Endothelial cell (in vitro differentiated cells): ENCODE data around the gene GAGE10. TPM values are rescaled to one million over a fixed set of nuclear protein-coding genes. Genes with fewer than 3 reads are reported as not detected.

Experiments
- DNase-seq: peaks from one replicate; pipeline ENCODE4 v3.0.0; 2021; ENCODE audit warnings: low spot score
- H3K27ac Mint-ChIP-seq: one replicate; pipeline ENCODE4 v1.8.0; 2021; ENCODE audit warnings: mixed read lengths, inconsistent platforms; ENCODE audit not compliant: unreplicated experiment
- H3K27me3 Mint-ChIP-seq: one replicate; pipeline ENCODE4 v1.8.0; 2021; ENCODE audit warnings: mild to moderate bottlenecking, moderate library complexity, mixed read lengths, inconsistent platforms; ENCODE audit not compliant: unreplicated experiment
- H3K36me3 Mint-ChIP-seq: one replicate; pipeline ENCODE4 v1.8.0; 2021; ENCODE audit warnings: mild to moderate bottlenecking, low read depth, mixed read lengths, inconsistent platforms; ENCODE audit not compliant: unreplicated experiment
- H3K4me1 Mint-ChIP-seq: one replicate; pipeline ENCODE4 v1.8.0; 2021; ENCODE audit warnings: mild to moderate bottlenecking, mixed read lengths, inconsistent platforms; ENCODE audit not compliant: unreplicated experiment
- H3K4me3 Mint-ChIP-seq: one replicate; pipeline ENCODE4 v1.8.0; 2021; ENCODE audit warnings: mild to moderate bottlenecking, mixed read lengths, inconsistent platforms; ENCODE audit not compliant: unreplicated experiment
- H3K9me3 Mint-ChIP-seq: one replicate; pipeline ENCODE4 v1.8.0; 2021; ENCODE audit warnings: mixed read lengths, inconsistent platforms; ENCODE audit not compliant: unreplicated experiment
- CTCF ChIP-seq: fragments of 200-600 bp; sonication (generic); IDR thresholded peaks from one replicate; pipeline ENCODE4 v1.5.0; 2021; ENCODE audit warnings: antibody characterized with exemption; ENCODE audit not compliant: unreplicated experiment
- long read RNA-seq: library from polyadenylated mRNA; unstranded; transcript quantifications from one replicate; pipeline ENCODE4 v2.0.0, GENCODE V29; 2020; ENCODE audit not compliant: unreplicated experiment
- total RNA-seq: library from RNA; stranded (reverse); fragmentation: NEBNext Ultra II Directional; extraction: Animal tissue kit (Norgen Biotek cat#: 25700); gene quantifications from one replicate; pipeline ENCODE4 v1.2.1, GENCODE V29; 2021; ENCODE audit not compliant: unreplicated experiment

The GAGE10 gene
- not detected for total RNA-seq
- long read RNA-seq = 0 reads

GRCh38 chrX:49303346-49303745, at the start of gene GAGE10:
GAGE10 (plus strand) TSS chrX:49303646; CDS start chrX:49304860, 1,214 bp downstream.
- DNase-seq = no peak

GRCh38 chrX:49254639-49255038, 48.8 kb upstream of the GAGE10 start:
- Mint-ChIP-seq H3K4me1 (no peaks in the 10 kb centered on the region), H3K4me3 (no peak overlapping the region), H3K27ac (no peak overlapping the region), H3K9me3 (no peaks in the 10 kb centered on the region), H3K36me3 (peaks cover 4% of the 10 kb centered on the region), H3K27me3 (peaks cover 4% of the 10 kb centered on the region)
- no peak for DNase-seq
- TF ChIP-seq CTCF = no peak

More at GRCh38 chrX:49303346-49303745, at the start of gene GAGE10:
- Mint-ChIP-seq H3K4me3 (no peak within 1 kb of the TSS), H3K4me1 (no peaks in the 10 kb centered on the region), H3K36me3 (no peaks in the 10 kb centered on the region), H3K27me3 (no peaks in the 10 kb centered on the region), H3K9me3 (no peaks in the 10 kb centered on the region), H3K27ac (no peak within 1 kb of the TSS)
- TF ChIP-seq CTCF = no peak

GRCh38 chrX:49256268-49256995, 47.0 kb upstream of the GAGE10 start:
- Mint-ChIP-seq H3K9me3 (no peaks in the 10 kb centered on the region), H3K4me3 (no peak overlapping the region), H3K27me3 (peaks cover 6% of the 10 kb centered on the region), H3K36me3 (no peaks in the 10 kb centered on the region), H3K4me1 (no peaks in the 10 kb centered on the region), H3K27ac (no peak overlapping the region)
- no peak for DNase-seq
- TF ChIP-seq CTCF = no peak

- H3K9me3 Mint-ChIP-seq = no peaks in the 10 kb centered on the region
- no peak overlapping the region for H3K27ac Mint-ChIP-seq
- no peak overlapping the region for H3K4me3 Mint-ChIP-seq
- no peaks in the 10 kb centered on the region for H3K4me1 Mint-ChIP-seq
- no peaks in the 10 kb centered on the region for H3K36me3 Mint-ChIP-seq
- TF ChIP-seq CTCF = no peak
- no peak for DNase-seq
- H3K27me3 Mint-ChIP-seq = peaks cover 8% of the 10 kb centered on the region
Observed at GRCh38 chrX:49257074-49257790, 46.2 kb upstream of the GAGE10 start.
